ENCODE data around the gene CCDC9B.

Gene CCDC9B

GRCh38 chr15:40286794-40287193, 53.9 kb downstream of the CCDC9B start:
- no peak for DNase-seq

- no peak for DNase-seq
These were observed 54.6 kb downstream of the CCDC9B start for GRCh38 chr15:40286061-40286532.

DNA sequence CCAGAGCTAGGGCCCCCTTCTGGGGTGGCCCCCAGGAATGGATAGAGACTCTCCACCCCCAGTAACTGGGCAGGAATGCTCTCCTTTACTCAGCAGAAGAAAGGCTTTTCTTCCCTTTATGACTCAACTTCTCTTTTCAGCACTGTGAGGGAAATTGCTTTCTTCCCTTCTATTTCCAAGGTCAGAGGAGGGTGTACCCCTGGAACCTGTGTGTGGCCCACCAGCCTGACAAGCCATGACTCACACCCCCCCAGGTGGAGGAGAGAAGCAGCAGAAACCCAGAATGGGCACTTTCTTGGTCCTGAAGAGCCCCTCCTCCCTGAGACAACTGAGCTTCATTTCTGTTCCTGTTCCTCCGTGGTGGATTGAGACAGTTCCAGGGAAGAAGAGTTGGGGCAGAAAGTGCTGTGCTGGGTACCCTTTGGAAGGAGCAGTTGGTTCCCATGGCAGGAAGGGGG, 55.2 kb downstream of the CCDC9B start:
- DNase-seq, result no peak

DNA sequence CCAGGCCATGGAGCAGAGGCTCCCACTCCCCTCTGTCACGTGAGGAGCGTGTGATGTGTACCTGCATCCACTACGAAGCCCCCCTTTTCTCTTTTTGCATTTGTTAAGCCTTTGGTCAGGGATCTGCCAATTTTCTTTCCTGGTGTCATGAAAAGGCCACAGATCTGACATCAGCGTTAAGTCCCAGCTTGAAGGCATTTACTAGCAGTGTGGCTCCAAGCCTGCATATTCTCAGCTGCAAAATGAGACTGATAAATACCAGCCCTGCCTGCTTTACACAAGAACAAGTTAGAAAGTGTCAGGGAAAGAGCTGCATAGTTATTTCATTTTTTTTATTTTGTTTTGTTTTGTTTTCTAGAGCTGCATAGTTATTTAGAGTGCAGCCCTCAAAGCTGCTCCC, 55.6 kb downstream of the CCDC9B start:
- DNase-seq, result no peak

DNA sequence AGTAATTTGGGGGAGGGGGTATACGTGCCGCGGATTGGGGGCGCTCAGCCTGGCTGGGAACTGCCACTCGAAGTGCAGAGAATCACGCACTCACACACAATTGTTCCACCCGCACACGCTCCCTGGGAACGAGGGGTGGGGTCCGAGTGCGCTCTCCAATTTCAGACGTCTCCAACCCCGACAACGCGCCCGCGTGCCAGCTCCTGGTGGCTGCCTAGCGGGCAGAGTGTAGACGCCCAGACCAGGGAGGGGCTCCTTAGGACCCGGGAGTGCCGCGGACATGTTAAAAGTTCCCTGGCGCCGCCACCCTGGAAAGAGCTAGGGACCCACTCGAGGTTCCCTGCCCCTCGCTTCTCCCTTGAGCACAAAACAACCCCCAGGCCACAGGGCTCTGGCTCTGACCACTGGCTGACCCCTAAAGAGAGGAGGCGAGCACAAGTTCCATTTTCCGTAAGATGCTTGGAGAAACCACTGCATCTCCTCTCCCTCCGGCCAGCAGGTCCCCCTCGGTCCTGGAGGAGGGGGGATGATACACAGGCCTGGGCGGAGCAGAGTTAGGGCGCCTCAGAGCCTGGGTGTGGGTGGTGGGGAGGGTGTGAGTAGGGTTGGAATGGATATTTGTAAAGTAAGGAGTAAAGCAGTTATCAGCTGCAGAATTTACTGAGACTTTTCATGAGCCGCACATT, 57.0 kb downstream of the CCDC9B start:
- no peak for DNase-seq

DNA sequence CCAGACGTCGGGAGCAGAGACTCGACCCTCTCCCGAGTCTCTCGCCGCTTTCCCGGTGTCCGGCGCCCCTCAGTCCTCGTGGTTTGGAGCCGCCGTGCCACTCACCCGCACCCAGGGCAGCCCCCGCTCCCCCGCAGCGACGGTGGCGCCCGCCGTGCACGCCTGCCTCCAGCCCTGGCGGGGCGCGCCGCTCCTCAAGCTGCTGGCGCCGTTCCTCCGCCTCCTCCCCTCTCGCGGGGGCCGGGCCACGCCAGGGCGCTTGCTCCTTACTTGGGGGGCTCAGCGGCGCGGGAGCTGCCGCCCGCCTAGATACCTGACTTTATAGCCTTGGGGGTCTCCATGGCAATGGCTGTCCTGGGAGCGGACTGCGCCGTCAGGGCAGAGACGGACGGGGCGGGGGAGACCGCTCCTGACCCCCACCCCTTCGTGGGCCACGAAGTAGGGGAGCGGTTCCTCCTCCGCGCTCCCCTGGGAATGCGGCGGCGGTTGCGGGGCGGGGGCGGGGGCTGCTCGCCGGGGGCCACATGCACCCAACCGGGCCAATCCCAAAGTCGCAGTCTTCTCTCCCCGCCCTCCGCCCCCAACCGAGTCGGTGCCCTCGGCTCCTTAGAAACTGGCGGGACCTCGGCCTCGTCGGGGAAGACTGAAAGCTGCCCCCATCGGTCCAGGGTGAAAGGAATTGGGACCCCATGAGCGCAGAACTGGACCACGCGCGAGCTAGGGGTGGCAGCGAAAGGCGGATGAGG, 57.7 kb downstream of the CCDC9B start, which contains the start of gene ANKRD63:
Gene ANKRD63 (minus strand): TSS at position 196 of the 746 bp plus-strand sequence. CDS start 478 bp downstream, outside the sequence.
- DNase-seq, result no peak

- peak in 3 of 4 experiments; percentile 8 to 27 (median 22) for DNase-seq
These were observed 58.4 kb downstream of the CCDC9B start for GRCh38 chr15:40282147-40282868.

GRCh38 chr15:40281801-40282146, 59.0 kb downstream of the CCDC9B start:
- DNase-seq, result no peak

All from activated CD4-positive, CD25-positive, alpha-beta regulatory T cell (primary cell).